HG03025 (cell line): ENCODE measurements around the gene ALDH5A1.
"Not testable (repeated sequence)": the region's sequence is repeated elsewhere in the genome, so short reads cannot be mapped to it uniquely, and the experiment has no call there.

ENCODE experiments used
- ATAC-seq: cut with Tn5 transposase; IDR thresholded peaks from one replicate; pipeline ENCODE4 v1.9.1; 2021; ENCODE audit warnings: mild to moderate bottlenecking, moderate library complexity; ENCODE audit not compliant: unreplicated experiment, low FRiP score

Gene ALDH5A1

DNA sequence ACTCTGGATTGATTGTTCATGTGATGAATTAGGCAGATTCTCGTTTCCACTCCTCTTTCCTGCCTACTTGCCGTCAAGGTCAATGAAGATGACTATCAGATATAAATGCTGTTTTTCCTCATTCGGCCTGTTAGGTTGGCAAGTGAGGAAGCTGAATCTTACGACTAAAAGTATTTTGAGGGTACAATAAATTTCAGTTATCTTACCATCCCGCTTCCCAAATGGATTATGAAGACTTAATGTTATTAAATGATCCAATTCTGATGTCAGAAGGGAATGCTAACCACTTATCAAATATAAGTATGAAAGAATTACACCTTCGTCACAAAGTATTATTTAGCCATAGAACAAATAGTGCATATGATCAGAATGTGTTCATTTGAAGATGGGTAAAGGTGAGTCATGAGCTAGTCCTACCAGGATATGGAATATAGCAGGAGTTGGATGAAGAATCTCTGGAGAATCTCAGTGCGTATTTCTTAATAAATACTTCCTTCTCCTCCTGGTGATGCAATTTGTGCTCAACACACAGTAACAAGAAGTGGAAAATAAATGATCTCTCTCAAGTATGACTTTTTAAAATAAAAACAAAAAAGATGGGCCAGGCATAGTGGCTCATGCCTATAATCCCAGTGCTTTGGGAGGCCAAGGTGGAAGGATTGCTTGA, 10.0 kb upstream of the ALDH5A1 start:
- no peak for ATAC-seq

DNA sequence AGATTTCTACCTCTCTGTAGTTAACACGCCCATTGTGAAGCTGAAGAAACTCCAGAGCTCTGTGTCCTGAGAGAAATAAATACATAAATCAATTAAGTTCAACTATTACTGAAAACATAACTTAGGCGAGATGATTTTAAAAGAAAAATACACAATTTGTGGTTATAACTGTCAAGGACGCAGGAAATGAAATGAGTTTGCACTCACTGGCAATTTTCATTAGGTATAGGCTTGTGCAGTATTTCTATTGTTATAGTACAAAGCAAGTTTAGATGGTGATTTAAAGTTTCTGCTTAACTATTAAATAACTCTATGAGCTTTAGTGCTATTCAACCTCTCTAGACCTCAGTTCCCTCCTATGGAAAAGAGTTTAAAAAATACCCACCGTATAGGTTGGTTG, 8.7 kb upstream of the ALDH5A1 start:
- ATAC-seq, result no peak

DNA sequence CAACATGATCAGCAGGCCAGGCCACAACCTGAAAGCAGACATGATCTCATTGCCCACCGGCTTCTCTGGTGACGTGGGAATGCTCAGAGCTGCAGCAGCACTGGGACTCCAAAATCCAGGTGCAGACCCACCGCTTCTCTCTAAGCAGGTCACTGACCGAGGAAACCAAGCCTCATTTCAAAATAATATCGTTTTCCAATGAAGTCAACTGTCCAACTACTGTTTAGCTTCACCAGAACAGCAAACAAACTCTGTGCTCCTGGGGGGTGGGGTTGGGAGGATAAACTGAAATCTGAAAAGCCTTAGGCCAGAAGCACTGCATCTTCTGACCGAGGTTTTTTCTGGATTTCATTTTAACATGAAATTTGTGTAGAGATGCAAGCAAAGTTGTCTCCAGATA, 5.3 kb upstream of the ALDH5A1 start, which contains the start of gene GPLD1:
TSS of gene GPLD1 (minus strand) at position 109 of the 400 bp plus-strand sequence. CDS start at position 42, 67 bp downstream.
- ATAC-seq, result no peak

DNA sequence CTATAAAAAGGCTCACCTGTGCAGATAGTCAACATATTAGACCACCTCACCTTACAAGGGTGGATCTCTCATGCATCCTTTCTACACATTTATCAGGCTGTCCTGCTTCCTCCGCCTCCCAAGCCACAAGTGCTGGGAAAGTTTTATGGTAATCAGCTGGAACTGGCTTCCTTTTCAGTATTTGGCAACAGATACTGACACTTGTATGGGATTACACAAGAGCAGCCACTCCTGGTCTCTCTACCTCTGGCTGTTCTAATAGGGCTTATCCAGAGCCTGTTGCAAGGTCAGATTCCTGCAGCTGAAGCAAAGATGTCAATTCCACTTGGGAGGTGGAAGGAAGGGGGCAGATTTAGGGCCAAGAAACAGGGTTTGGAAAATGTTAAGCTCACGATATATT, 4.9 kb upstream of the ALDH5A1 start:
- ATAC-seq, result no peak

DNA sequence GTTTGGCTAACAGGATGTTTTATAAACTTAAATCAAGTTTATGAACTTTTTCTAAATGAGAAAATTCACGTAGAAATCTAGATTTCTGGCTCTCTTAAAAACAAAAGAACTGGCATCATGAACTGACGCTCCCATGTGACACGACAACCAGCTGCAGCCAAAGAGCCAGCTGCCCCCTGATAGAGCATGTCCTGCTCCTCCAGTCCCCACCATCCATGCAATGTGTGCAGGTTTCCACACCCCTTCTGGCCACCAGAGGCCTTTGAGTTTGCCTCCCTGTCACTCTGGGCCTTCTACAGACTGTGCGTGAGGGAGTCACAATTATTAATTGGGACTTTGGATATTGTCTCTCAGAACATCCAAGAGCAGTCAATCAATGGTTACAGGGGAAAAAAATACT, 3.8 kb upstream of the ALDH5A1 start:
- no peak for ATAC-seq

DNA sequence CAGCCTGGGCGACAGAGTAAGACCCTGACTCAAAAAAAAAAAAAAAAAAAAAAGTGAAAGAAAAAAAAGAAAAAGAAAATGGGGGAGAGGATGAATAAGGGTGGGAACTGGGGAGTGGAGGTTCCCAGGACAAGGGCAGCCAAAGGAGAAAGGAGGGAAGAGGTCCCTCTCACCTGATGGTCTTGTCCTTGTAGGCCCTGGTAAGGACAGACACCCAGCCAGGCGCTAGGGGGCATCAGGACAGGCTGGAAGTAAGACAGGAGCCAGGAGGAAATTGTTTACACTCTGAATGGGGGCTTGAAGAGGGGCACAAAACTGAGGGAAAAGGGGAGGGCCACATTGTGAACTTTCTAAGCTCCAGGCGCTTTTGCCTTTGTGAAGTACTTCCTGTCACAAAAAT, 2.3 kb upstream of the ALDH5A1 start:
- no peak for ATAC-seq

DNA sequence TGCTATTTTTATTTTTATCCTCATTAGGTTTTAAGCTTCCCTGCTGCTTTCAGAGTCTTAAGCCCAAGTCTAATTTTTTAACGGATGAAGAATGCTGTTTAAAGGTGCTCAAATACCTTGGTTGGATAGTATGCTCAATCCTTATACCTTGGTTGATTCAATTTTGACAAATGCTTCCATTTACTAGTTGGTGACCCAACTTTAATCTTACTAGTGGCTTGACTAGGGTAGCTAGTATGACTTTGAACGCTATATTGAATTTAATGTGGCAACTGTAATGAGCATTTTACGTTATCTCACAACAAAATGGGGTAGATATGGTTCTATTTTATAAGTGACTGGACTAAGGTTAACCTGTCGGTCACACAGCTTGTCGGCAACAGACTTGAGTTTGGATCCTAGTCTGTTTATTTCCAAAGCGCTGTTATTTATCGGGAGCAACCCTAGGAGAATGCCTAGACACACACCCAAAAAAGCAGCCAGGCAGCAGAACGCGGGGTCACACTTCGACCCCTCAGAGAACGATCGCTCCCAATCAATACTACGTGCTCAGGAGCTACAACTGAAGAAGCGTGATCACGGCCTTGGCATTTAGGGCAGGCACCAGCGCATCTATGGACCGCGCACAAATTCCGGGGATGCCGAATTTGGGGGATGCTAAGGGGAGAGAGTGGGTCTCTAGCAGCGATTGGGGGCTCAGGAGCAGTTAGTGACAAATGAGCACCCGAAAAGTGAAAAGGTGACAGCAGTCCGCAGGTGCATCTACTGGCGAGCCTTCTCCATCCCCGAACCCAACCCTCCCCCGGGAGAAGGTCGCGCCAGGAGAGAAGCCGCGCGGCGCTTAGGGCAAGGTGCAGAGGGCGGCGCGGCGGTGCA, 586 bp upstream of the ALDH5A1 start:
- peak; percentile 10 for ATAC-seq

DNA sequence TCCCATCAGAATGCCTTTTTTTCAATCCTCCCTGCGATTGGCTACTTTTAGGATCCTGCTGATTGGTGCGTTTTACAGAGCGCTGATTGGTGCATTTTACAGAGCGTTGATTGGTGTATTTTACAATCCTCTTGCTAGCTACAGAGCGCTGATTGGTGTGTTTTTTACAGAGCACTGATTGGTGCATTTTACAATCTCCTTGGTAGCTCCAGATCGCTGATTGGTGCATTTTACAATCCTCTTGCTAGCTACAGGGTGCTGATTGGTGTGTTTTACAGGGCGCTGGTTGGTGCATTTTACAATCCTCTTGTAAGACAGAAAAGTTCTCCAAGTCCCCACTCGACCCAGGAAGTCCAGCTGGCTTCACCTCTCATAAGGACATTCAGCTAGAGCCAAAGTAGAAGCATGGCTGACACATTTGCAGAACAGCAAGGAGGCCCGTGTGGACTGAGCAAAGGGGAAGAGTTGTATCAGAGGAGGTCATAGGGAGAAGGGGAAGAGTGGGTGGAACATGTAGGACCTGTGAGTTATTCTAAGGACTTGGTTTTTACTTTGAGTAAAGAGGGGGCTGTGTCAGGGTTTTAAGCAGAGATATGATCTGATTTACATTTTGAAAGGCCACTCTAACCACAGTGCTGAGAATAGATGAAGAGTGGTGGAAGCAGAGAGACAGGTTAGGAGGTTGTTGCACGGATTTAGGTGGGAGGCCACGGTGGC, 2.6 kb downstream of the ALDH5A1 start:
- no peak for ATAC-seq

DNA sequence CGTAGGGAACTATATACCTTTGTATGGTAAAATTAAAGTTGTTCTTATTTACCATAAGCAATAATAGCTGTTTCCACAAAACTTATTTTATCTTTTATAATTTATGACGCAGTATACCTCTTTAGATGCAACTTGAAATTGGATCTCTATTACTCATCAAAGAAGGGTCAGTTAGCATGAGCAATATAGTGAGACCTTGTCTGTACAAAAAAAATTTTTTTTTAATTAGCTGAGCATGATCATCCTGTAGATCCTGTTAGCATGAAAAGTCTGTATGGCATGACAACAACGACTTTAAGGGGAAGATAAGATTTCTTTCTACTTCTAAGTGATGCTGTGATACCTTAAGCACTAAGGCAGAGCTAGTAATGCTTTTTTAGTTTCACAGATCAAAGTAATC, 5.9 kb downstream of the ALDH5A1 start:
- no peak for ATAC-seq

DNA sequence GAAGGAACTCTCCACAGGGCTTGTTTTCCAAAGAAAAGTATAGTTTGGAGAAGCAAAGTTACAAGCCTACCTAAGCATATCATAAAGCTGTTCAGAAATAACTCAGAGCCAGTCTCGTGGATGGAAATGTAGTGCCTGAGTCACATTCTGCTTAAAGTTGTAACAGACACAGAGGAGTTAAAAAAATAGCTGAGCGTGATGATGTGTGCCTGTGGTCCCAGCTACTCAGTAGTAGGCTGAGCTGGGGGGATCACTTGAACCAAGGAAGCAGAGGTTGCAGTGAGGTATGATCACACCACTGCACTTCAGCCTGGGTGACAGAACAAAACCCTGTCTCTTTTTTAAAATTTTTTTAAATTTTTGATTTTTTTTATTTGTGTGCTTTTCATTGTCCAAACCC, 6.6 kb downstream of the ALDH5A1 start:
- ATAC-seq, result no peak

DNA sequence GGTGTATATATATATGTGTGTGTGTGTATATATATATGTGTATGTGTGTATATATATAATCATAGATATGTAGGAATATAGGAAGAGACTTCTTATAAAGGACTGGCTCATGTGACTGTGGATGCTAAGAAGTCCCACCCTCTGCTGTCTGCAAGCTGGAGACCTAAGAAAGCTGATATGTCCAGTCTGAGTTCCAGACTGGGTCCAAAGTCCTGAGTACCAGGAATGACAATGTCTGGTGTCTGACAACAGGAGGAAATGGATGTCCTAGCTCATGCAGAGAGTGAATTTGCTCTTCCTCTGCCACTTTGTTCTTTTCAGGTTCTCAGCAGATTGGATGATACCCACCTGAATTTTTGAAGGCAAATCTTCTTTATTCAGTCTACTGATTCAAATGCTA, 7.1 kb downstream of the ALDH5A1 start:
- ATAC-seq, result no peak

DNA sequence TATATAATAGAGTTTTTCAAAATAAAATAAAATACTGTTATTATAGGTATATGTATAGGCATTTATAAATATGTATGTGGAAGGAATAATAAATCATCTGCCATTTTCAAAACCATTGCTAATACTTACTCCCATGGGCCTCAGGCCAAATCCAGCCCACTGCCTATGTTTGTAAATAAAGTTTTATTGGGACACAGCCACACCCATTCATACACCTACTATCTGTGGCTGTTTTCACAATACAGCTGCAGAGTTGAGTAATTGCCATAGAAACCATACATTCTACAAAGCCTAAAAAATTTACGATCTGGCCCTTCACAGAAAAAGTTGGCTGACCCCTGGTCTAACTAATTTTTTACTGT, 9.5 kb downstream of the ALDH5A1 start:
- ATAC-seq, result no peak

DNA sequence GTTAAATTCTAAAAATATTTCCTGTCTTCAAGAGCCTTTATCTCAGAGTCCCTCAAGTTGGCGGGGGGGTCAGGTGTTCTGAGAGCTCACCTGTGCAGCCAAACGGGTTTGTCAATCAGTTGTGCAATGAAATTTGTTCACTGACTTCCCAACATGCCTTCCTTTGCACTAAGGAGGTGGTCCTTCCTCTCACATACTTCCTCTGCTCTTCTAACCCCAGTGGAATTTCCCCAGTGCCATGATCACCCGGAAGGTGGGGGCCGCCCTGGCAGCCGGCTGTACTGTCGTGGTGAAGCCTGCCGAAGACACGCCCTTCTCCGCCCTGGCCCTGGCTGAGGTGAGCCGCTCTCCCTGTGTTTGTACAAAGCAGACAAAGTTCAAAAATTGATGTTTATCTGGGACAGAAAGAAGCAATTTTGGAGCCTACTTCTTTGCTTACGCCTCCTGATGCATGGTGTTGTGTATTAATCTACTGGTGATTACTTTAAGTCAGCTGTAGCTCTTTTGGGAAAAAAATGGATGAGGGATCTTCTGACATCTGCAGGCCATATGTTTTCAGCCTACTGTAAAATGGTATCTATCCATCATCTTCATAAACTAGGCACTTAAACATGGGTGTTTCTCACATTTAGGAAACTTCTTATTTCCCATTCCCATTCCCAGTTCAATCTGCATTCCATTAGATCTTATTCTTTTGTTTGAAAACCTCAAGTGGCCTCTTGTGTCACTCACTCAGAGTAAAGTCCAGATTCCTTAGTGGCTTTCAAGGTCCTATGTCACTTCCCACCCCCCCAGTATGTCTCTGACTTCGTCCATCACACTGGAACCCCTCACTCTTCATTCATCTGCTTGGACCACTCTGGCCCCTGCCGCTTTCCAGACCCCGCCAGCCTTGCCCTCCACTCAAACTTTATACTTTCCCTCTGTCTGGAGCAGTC, 10.1 kb downstream of the ALDH5A1 start:
- no peak for ATAC-seq

DNA sequence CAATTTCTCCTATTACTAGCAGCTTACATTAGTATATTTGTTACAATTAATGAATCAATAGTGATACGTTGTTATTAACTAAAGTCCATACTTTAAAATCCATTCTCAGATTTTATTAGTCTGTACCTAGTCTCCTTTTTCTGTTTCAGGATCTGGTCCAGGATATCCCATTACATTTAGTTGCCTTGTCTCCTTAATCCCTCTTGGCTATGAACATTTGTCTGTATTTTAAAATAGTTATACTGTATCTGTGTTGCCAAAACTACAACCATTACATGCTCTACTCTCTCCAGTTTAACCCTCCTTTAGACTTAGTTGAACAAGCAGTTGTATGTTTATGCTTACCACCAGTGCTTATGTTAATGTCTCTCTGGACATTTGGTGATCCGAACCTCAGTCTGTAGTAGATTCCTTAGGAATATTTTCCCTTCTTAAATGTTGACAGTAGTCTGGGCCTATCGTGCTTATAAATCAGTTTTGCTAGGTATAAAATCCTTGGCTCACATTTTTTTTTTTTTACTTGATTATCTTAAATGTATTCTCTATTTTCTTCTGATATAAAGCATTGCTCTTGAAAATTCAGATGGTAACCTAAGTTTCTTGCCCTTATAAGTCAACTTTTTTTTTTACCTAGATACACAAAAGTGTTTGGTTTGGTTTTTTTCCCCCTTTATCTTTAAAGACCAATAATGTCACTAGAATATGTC, 12.2 kb downstream of the ALDH5A1 start:
- no peak for ATAC-seq

DNA sequence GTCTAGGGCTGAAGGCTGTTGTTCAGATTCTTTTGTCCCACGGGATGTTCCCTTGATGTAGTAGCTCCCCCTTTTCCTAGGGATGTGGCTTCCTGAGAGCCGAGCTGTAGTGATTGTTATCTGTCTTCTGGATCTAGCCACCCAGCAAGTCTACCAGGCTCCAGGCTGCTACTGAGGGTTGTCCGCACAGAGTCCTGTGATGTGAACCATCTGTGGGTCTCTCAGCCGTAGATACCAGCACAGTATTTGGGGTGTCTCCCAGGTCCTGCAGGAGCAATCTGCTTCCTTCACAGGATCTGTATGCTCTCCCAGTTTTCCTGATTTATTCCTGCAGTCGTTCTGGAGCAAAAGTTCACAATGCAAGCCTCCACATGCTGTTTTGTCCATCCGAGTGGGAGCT, 17.2 kb downstream of the ALDH5A1 start:
- ATAC-seq, result not testable (repeated sequence)

DNA sequence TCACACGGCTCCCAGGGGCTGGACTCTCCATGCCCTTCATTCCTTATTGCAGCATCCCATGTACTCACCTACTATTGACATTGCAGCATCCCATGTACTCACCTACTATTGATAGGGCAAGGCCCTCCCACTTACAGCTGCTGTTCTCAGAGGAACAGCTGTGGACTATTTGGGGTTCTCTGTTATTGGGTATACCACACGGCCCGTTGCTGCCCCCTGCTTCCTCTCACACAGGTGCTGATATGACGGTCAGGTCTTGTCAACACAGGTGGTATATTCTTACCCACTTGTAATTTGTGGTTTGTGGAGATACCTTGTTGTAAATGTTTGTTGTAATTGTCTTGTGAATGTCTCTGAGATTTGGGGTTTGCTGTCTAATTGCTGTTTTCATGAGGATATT, 18.8 kb downstream of the ALDH5A1 start:
- ATAC-seq, result peak; percentile 81

DNA sequence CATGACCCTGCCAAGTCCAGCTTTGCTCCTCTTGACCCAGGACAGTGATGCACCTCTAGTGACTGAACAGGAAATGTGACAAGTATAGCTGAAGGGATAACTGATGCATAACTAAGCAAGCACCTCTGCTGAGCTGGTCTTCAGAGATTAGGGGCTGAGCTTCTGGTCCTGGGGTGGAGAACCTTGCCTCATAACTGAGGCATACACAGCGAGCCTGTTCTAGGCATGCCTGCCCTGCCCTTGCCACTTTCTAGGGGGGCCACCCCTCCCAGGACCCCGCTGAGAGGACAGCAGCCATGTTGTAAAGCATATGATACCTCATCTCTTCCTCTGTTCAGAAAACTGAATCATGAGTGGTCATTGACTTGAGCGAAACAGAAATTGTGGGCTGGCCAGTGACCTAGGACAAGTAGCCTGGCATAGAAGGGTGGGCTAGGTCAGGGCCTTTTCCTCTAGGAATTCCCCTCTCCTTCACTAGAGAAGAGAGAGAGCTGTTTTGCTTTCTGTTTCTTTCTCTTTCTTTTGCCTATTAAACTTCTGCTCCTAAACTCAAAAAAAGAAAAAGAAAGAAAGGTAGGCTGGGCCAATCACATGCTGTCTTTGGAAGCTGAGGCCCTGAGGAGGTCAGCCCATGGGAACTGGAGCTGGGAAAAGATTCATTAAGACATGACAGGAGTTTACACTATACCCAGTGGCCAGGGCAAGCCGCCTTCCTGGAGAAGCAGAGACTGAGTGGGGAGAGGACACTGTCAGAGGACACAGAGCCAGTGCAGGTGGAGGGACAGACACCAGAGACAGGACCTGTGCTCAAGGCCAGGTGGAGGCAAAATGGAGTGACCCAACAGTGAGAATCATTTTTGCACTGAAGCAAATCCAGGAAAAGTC, 23.1 kb downstream of the ALDH5A1 start:
- peak; percentile 69 for ATAC-seq

DNA sequence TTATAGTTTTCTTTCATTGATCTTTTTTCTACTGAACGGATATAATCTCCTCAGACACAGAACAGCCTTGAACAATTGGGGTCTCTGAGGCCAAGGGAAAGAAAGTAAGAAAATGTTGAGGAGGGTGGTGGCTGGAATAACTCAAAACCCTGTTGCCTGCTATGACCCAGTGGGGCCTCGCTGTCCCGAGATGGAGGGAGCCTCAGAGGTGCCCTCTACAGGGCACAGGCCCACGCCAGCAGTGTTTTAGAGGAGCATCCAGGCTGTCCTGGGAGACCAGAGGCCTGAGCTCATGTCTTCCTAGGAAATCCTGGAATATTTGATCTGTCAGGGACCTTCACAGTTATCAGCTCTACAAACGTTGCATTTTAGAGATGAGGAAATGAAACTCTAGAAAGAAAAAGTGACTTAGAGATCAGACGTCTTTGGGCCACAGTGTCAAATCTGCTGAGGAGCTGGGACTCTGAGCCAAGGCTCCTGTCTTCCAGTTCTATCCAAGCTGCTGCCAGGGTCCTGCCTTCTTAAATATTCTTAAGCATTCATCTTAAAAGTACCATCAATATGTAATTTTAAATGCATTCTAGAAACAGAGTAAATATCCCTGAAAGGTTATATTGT, 26.3 kb downstream of the ALDH5A1 start:
- no peak for ATAC-seq
